GM06990 (cell line): ENCODE measurements around the gene SRXN1.

Experiments used
- DNase-seq: peaks from one replicate; pipeline ENCODE4 v3.0.0-alpha.2; 2011; ENCODE audit not compliant: insufficient read length; ENCODE audit errors: extremely low read depth
- H3K27me3 ChIP-seq: replicated peaks from 2 replicates; pipeline ENCODE4 v1.6.0; 2011; ENCODE audit warnings: low read length; ENCODE audit not compliant: control insufficient read depth, insufficient read depth
- H3K36me3 ChIP-seq: 2 replicates; pipeline ENCODE4 v1.5.1; 2011; ENCODE audit warnings: low read length; ENCODE audit not compliant: control insufficient read depth, insufficient read depth
- H3K4me3 ChIP-seq: replicated peaks from 2 replicates; pipeline ENCODE4 v1.5.1; 2011; ENCODE audit warnings: low read depth, mild to moderate bottlenecking, control low read depth, low read length
- CTCF ChIP-seq: IDR thresholded peaks from 2 replicates; pipeline ENCODE4 v1.5.1; 2011; ENCODE audit warnings: low read length, control low read depth, mild to moderate bottlenecking, inconsistent platforms; ENCODE audit not compliant: insufficient read depth, poor library complexity, severe bottlenecking

SRXN1 gene

GRCh38 chr20:641516-641875, 11.5 kb downstream of the SRXN1 start:
- Histone ChIP-seq H3K4me3 (no peak overlapping the region), H3K27me3 (no peaks in the 10 kb centered on the region), H3K36me3 (no peaks in the 10 kb centered on the region)
- DNase-seq: no peak
- TF ChIP-seq CTCF: no peak

GRCh38 chr20:640674-641515, 12.1 kb downstream of the SRXN1 start:
- TF ChIP-seq CTCF: no peak
- H3K4me3 ChIP-seq: no peak overlapping the region
- DNase-seq: no peak
- H3K36me3 ChIP-seq: no peaks in the 10 kb centered on the region
- H3K27me3 ChIP-seq: no peaks in the 10 kb centered on the region; the same call in 1 of the 2 replicates

DNA sequence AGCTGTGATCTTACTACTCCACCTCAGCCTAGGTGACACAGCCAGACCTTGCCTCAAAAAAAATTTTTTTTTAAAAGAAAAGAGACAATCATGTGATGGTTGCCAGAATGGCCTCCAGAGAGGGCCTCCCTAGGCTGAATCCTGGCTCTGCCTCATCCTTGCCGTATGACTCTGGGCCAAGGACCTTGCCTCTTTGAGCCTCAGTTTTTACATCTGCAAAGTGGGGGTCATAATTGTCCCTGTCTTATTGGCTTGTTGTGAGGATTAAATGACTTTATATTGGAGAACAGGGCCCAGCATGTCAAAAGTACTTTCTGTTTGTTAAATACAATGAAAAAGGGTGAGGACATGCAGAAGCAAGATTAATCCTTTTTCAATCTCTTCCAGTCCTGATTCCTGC, 14.4 kb downstream of the SRXN1 start:
- Histone ChIP-seq H3K27me3 (no peaks in the 10 kb centered on the region; the same call in 1 of the 2 replicates), H3K4me3 (no peak overlapping the region), H3K36me3 (no peaks in the 10 kb centered on the region)
- no peak for TF ChIP-seq CTCF
- DNase-seq: no peak

DNA sequence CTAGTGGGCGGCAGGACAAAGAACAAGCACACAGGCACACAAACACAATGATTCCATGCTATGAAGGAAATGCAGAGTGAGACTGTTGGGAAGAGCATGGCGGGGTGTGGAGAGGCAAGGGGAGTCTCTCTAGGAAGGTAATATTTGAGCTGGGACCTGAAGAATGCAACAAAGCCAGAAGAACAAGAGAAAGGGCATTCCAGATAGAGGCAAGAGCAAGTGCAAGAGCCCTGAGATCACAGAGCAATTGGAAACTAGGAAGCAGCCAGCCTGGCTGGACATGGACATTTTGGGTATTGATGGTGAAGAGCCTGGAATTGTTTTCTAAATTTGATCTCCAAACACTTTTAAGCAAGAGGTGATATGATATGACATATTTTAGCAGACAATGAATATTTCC, 15.4 kb downstream of the SRXN1 start:
- Histone ChIP-seq H3K27me3 (no peaks in the 10 kb centered on the region; the same call in 1 of the 2 replicates), H3K4me3 (no peak overlapping the region), H3K36me3 (no peaks in the 10 kb centered on the region)
- DNase-seq: no peak
- TF ChIP-seq CTCF: no peak

DNA sequence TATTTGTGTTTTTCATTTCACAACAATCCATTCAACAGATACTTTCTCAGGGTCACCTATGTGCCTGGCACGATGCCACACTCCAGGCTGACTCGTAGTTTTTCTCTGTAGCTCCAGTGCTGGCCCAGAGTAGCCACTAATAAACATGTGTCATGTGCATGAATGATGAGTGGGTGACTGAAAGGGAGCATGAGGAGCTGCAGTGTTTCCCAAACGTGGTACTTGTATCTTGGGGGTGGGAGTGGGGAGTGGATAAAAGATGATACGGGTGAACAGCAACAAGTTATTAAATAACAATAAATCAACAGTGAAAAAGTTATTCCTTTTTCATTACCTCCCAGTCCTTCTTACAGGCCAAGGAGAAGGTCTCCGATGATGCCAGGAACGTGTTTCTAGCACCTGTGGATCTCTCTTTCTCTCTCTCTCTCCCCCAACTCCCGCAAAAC, 17.1 kb downstream of the SRXN1 start:
- no peak overlapping the region for H3K4me3 ChIP-seq
- DNase-seq: no peak
- no peaks in the 10 kb centered on the region for H3K36me3 ChIP-seq
- no peak for TF ChIP-seq CTCF
- no peaks in the 10 kb centered on the region; the same call in 1 of the 2 replicates for H3K27me3 ChIP-seq
